Panc1 (cell line): ENCODE measurements around the gene ARHGAP44. TPM values are rescaled to one million over a fixed set of nuclear protein-coding genes. Genes with fewer than 3 reads are reported as not detected.
"Not testable (repeated sequence)": the region's sequence is repeated elsewhere in the genome, so short reads cannot be mapped to it uniquely, and the experiment has no call there.

Experiments
- ATAC-seq: fragments of 200-7000 bp; cut with Tn5 transposase; 2 replicates; pipeline ENCODE4 v1.9.1; 2020; ENCODE audit warnings: mild to moderate bottlenecking, moderate library complexity
- BruUV-seq: library from RNA; stranded (reverse); fragments of 400-500 nt; replicated peaks from 2 replicates; lab custom pipeline; 2021; lab: Mats Ljungman, UMichigan
- CTCF ChIA-PET: fragments of 300-600 bp; sonication (Branson Sonifier 250); formaldehyde crosslinking; loops from one replicate; lab custom pipeline; 2022; ENCODE audit warnings: antibody characterized with exemption; lab: Charles Lee
- POLR2A ChIA-PET: fragments of 300-600 bp; sonication (Branson Sonifier 250); formaldehyde crosslinking; loops from one replicate; lab custom pipeline; 2022; ENCODE audit warnings: antibody characterized with exemption; lab: Charles Lee
- DNase-seq: peaks from one replicate; pipeline ENCODE4 v3.0.0-alpha.2; 2010; ENCODE audit warnings: low read depth, low spot score
- H3K27ac ChIP-seq: 2 replicates; pipeline ENCODE4 v1.5.1; 2011; ENCODE audit warnings: mild to moderate bottlenecking, low read length, inconsistent platforms
- H3K27me3 ChIP-seq: fragments of 200-500 bp; sonication (Bioruptor generic); 2 replicates; pipeline ENCODE4 v1.6.0; 2014; ENCODE audit warnings: low read length, inconsistent platforms; ENCODE audit not compliant: control insufficient read depth, insufficient read depth
- H3K36me3 ChIP-seq: fragments of 200-500 bp; sonication (Bioruptor generic); 2 replicates; pipeline ENCODE4 v1.5.1; 2014; ENCODE audit warnings: inconsistent platforms, mild to moderate bottlenecking, low read length, moderate library complexity; ENCODE audit not compliant: control insufficient read depth, insufficient read depth
- H3K4me1 ChIP-seq: 2 replicates; pipeline ENCODE4 v1.5.1; 2011; ENCODE audit warnings: inconsistent platforms, mild to moderate bottlenecking, low read length, moderate library complexity; ENCODE audit not compliant: control insufficient read depth, insufficient read depth
- H3K4me3 ChIP-seq, 2 experiments: 2 replicates each; pipeline ENCODE4 v1.5.1; 2011 to 2012; ENCODE audit warnings: low read depth in 2 of 2, low read length in 2 of 2, mild to moderate bottlenecking in 2 of 2, inconsistent platforms in 1 of 2, moderate library complexity in 1 of 2
- H3K9me3 ChIP-seq: fragments of 200-500 bp; sonication (Bioruptor generic); 2 replicates; pipeline ENCODE4 v1.5.1; 2014; ENCODE audit warnings: low read depth, mild to moderate bottlenecking, inconsistent platforms, low read length, moderate library complexity; ENCODE audit not compliant: control insufficient read depth, insufficient read depth
- CTCF ChIP-seq: fragments of 450-650 bp; IDR thresholded peaks from 2 replicates; pipeline ENCODE4 v1.5.1; 2017; ENCODE audit warnings: mild to moderate bottlenecking
- POLR2AphosphoS5 ChIP-seq: IDR thresholded peaks from 2 replicates; pipeline ENCODE4 v1.6.1; 2012; ENCODE audit warnings: mild to moderate bottlenecking, low read depth, low read length, moderate library complexity
- SIN3A ChIP-seq: IDR thresholded peaks from 2 replicates; pipeline ENCODE4 v1.6.1; 2012; ENCODE audit warnings: low read depth, mild to moderate bottlenecking, low read length, moderate library complexity, borderline replicate concordance; ENCODE audit not compliant: insufficient read depth
- TCF7L2 ChIP-seq: IDR thresholded peaks from 2 replicates; pipeline ENCODE4 v1.6.1; 2011; ENCODE audit warnings: mild to moderate bottlenecking, low read depth, low read length, inconsistent platforms
- in situ Hi-C: cut with HindIII; loops from 2 replicates; pipeline ENCODE4 v1.10.0; 2016; ENCODE audit warnings: low sequenced_read_pairs, low pct_unique_long_range_greater_than_20kb
- intact Hi-C: fragments of 100-400 bp; cut with micrococcal nuclease; formaldehyde crosslinking; loops from one replicate; pipeline ENCODE4 v1.10.0; 2022; ENCODE audit not compliant: unreplicated experiment
- total RNA-seq: library from RNA; stranded (reverse); gene quantifications from one replicate; pipeline ENCODE4 v1.2.1, GENCODE V29; 2021; ENCODE audit not compliant: unreplicated experiment
- TF ChIP-seq, protein P1 (sequence below), 2 experiments: IDR thresholded peaks; 2 replicates each; pipeline ENCODE4 v1.6.1; 2011 to 2012; ENCODE audit warnings: low read depth in 2 of 2, control low read depth in 1 of 2, low read length in 1 of 2, mild to moderate bottlenecking in 1 of 2, moderate library complexity in 1 of 2; ENCODE audit not compliant: insufficient read depth in 1 of 2

The ARHGAP44 gene
- total RNA-seq, 1 experiment from 2014 or later: 0.80 TPM

GRCh38 chr17:12974005-12974531, 184.8 kb downstream of the ARHGAP44 start:
- no peaks in the 10 kb centered on the region for H3K36me3 ChIP-seq
- H3K9me3 ChIP-seq: no peaks in the 10 kb centered on the region
- no peaks in the 10 kb centered on the region for H3K27me3 ChIP-seq
- BruUV-seq: no TSS peak
- CTCF ChIA-PET: no interaction called here
- ATAC-seq (no peak), DNase-seq (no peak)
- H3K4me3 ChIP-seq: no peak overlapping the region
- intact Hi-C loops: no loop called here
- POLR2A ChIA-PET: no interaction called here
- in situ Hi-C loops: no loop called here
- H3K4me1 ChIP-seq: no peaks in the 10 kb centered on the region
- H3K27ac ChIP-seq: no peak overlapping the region
- TF ChIP-seq, protein P1, sequence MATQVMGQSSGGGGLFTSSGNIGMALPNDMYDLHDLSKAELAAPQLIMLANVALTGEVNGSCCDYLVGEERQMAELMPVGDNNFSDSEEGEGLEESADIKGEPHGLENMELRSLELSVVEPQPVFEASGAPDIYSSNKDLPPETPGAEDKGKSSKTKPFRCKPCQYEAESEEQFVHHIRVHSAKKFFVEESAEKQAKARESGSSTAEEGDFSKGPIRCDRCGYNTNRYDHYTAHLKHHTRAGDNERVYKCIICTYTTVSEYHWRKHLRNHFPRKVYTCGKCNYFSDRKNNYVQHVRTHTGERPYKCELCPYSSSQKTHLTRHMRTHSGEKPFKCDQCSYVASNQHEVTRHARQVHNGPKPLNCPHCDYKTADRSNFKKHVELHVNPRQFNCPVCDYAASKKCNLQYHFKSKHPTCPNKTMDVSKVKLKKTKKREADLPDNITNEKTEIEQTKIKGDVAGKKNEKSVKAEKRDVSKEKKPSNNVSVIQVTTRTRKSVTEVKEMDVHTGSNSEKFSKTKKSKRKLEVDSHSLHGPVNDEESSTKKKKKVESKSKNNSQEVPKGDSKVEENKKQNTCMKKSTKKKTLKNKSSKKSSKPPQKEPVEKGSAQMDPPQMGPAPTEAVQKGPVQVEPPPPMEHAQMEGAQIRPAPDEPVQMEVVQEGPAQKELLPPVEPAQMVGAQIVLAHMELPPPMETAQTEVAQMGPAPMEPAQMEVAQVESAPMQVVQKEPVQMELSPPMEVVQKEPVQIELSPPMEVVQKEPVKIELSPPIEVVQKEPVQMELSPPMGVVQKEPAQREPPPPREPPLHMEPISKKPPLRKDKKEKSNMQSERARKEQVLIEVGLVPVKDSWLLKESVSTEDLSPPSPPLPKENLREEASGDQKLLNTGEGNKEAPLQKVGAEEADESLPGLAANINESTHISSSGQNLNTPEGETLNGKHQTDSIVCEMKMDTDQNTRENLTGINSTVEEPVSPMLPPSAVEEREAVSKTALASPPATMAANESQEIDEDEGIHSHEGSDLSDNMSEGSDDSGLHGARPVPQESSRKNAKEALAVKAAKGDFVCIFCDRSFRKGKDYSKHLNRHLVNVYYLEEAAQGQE (IDR thresholded peaks at IDR 0.05; ENCODE audit: insufficient read depth in 1 of 2, low read depth in 2 of 2, low read length in 1 of 2): no peak
- TF ChIP-seq SIN3A (no peak), TCF7L2 (no peak), POLR2AphosphoS5 (no peak), CTCF (no peak)

- POLR2A ChIA-PET: no interaction called here
- intact Hi-C loops: no loop called here
- H3K4me3 ChIP-seq: no peak overlapping the region
- H3K27me3 ChIP-seq: no peaks in the 10 kb centered on the region
- CTCF ChIA-PET: no interaction called here
- TF ChIP-seq TCF7L2: no peak
- TF ChIP-seq, protein P1 (IDR thresholded peaks at IDR 0.05; ENCODE audit: insufficient read depth in 1 of 2, low read depth in 2 of 2, low read length in 1 of 2): no peak
- no TSS peak for BruUV-seq
- H3K9me3 ChIP-seq: no peaks in the 10 kb centered on the region
- H3K36me3 ChIP-seq: no peaks in the 10 kb centered on the region
- no peak for ATAC-seq
- in situ Hi-C loops: no loop called here
- no peak overlapping the region for H3K27ac ChIP-seq
- no peaks in the 10 kb centered on the region for H3K4me1 ChIP-seq
- no peak for DNase-seq
Measured at GRCh38 chr17:12977008-12977751, 187.9 kb downstream of the ARHGAP44 start.

GRCh38 chr17:12978787-12979186, 189.5 kb downstream of the ARHGAP44 start:
- BruUV-seq, intact Hi-C loops, in situ Hi-C loops, POLR2A ChIA-PET, ATAC-seq, H3K4me1 ChIP-seq, H3K27ac ChIP-seq, DNase-seq, H3K9me3 ChIP-seq, H3K27me3 ChIP-seq, H3K36me3 ChIP-seq, H3K4me3 ChIP-seq: not testable (repeated sequence)
- CTCF ChIA-PET: interaction anchor here (0.7 kb wide), 1 partner anchor 1820 kb away, joined by 4 read pairs; no protein-coding TSS in a partner anchor
